Heart right ventricle (tissue), 16 donors: ENCODE results near the gene PAX9. TPM values are rescaled to one million over a fixed set of nuclear protein-coding genes. Genes with fewer than 3 reads are reported as not detected.

Experiments
- ATAC-seq, 8 donors: fragments of 200-7000 bp; cut with Tn5 transposase; one replicate each; pipeline ENCODE4 v1.9.1; 2020; ENCODE audit warnings: mild to moderate bottlenecking in 8 of 8, moderate library complexity in 8 of 8, moderate number of reproducible peaks in 1 of 8
- DNase-seq, 2 donors: peaks; one replicate each; pipeline ENCODE4 v3.0.0-alpha.2; 2020
- H3K27ac ChIP-seq, 10 donors: fragments of 200-600 bp; sonication (generic) in 2 of 10; one replicate each; pipeline versions ENCODE4 v1.5.0 to v1.8.0; 2020 to 2022; ENCODE audit warnings: mild to moderate bottlenecking in 3 of 10
- H3K27me3 ChIP-seq, 7 donors: fragments of 200-600 bp; one replicate each; pipeline ENCODE4 v1.8.0; 2021 to 2022; ENCODE audit warnings: mild to moderate bottlenecking in 2 of 7
- H3K36me3 ChIP-seq, 9 donors: fragments of 200-600 bp; sonication (generic) in 1 of 9; one replicate each; pipeline versions ENCODE4 v1.5.0 to v1.8.0; 2020 to 2022; ENCODE audit warnings: mild to moderate bottlenecking in 2 of 9
- H3K4me1 ChIP-seq, 9 donors: fragments of 200-600 bp; sonication (generic) in 1 of 9; one replicate each; pipeline versions ENCODE4 v1.5.0 to v1.8.0; 2020 to 2022; ENCODE audit warnings: mild to moderate bottlenecking in 4 of 9
- H3K4me3 ChIP-seq, 10 donors: fragments of 200-600 bp; sonication (generic) in 2 of 10; one replicate each; pipeline versions ENCODE4 v1.5.0 to v1.8.0; 2020 to 2022; ENCODE audit warnings: mild to moderate bottlenecking in 7 of 10, moderate library complexity in 2 of 10
- H3K9me3 ChIP-seq, 11 donors: fragments of 200-600 bp in 10 of 11; sonication (generic) in 2 of 11; one replicate each; pipeline versions ENCODE4 v1.5.0 to v1.8.0; 2013 to 2022; ENCODE audit warnings: mild to moderate bottlenecking in 2 of 11, control low read depth in 1 of 11, moderate library complexity in 1 of 11
- CTCF ChIP-seq, 9 donors: fragments of 200-600 bp; sonication (generic) in 2 of 9; IDR thresholded peaks; one replicate each; pipeline versions ENCODE4 v1.5.0 to v1.8.0; 2021 to 2022; ENCODE audit warnings: antibody characterized with exemption in 9 of 9, mild to moderate bottlenecking in 5 of 9, moderate library complexity in 1 of 9
- WGBS, 2 donors: extraction: QIAGEN DNeasy Blood & Tissue Kit; methylation state at CpG; one replicate each; pipeline ENCODE4 v1.1.7; 2013; ENCODE audit warnings: inconsistent platforms in 1 of 2; 5-methylcytosine and 5-hydroxymethylcytosine counted together
- intact Hi-C, 10 donors: fragments of 100-400 bp; cut with DNase I; formaldehyde crosslinking; loops; one replicate each; pipeline versions ENCODE4 v1.11.1 to v1.14.2; 2022
- polyA plus RNA-seq, 2 donors: library from polyadenylated mRNA; stranded (reverse); fragments of 200-250 nt; gene quantifications; one replicate each; pipeline ENCODE4 v1.2.3, GENCODE V29; 2013
- total RNA-seq, 10 donors: library from RNA; stranded (reverse); fragmentation: NEBNext Ultra II Directional in 3 of 10; extraction: Animal tissue kit (Norgen Biotek cat#: 25700) in 3 of 10; gene quantifications; one replicate each; pipeline versions ENCODE4 v1.2.1 to v1.2.4, GENCODE V29; 2021 to 2023
- donor health status: Arrhythmogenic right ventricular cardiomyopathy.
- donor health status: ischemic (EF 13 %, LVEDD 7.1; RV severe dilation, severe dysfunction).
- donor health status: healthy with polysubstance abuse.
- donor health status: DM: no; HTN: yes; CAD: no.
- donor health status: DM: no; HTN: no; CAD: no.
- donor health status: ischemic (EF 25% LVEDD 6.9; RV normal size, moderate dysfunction).
- donor health status: ischemic (EF 25% LVEDD 5.7; RV mildly dilated, moderate dysfunction).
- donor health status: healthy.
- donor health status: DM: yes; HTN: yes; CAD: no.
- donor health status: Ischemic cardiomyopathy.
- donor health status: ischemic (EF 35%, LVEDD 5.7; RV mildly dilated, moderate dysfunction).
- donor health status: nonischemic (EF 11% LVEDD 7.7; RV severe dilation, severe dysfunction).
- donor health status: DM: yes; HTN: yes; CAD: no.
- donor health status: PGD.
- donor health status: ischemic (EF 29% LVEDD 5.4; RV normal size, mild dysfunction).
- donor health status: nonischemic (EF 23%, LVEDD 6.1; RV moderate dilation, normal function).

PAX9 gene
- total and polyA plus RNA-seq, 12 donors, result 0.01 TPM; not detected in 11

- no peak for TF ChIP-seq CTCF (IDR thresholded peaks at IDR 0.05)
- ATAC-seq, result no peak
Observed at GRCh38 chr14:36726128-36726527, 64.5 kb downstream of the PAX9 start.

More at GRCh38 chr14:36726128-36726527, 64.5 kb downstream of the PAX9 start:
- Histone ChIP-seq H3K27me3 (peaks cover 0 to 3% (median 0%) of the 10 kb centered on the region in 7 donors), H3K4me1 (no peaks in the 10 kb centered on the region), H3K27ac (no peak overlapping the region), H3K4me3 (no peak overlapping the region), H3K36me3 (no peaks in the 10 kb centered on the region), H3K9me3 (no peaks in the 10 kb centered on the region)
- intact Hi-C loops, result no loop called here
- WGBS, 2 donors, result 86 to 90% methylated on average over 3 of the region's 3 CpGs
- DNase-seq, result no peak

Other genes starting within 250 kb of the PAX9 start
- not detected for gene NKX2-1, start 141.6 kb upstream of the PAX9 start, total RNA-seq
- not detected for gene NKX2-1, start 141.6 kb upstream of the PAX9 start, polyA plus RNA-seq
- gene NKX2-8, start 79.2 kb upstream of the PAX9 start, total RNA-seq, result not detected
- not detected for gene NKX2-8, start 79.2 kb upstream of the PAX9 start, polyA plus RNA-seq